K562 (cell line): ENCODE measurements around the gene SMURF1.

Experiments used
- BACH1 ChIP-seq: fragments of 200-800 bp; sonication (Bioruptor generic); IDR thresholded peaks from 2 replicates; pipeline ENCODE4 v1.6.1; 2016; ENCODE audit warnings: missing genetic modification characterization, missing compliant biosample characterization
- BMI1 ChIP-seq: fragments of 150-350 bp; IDR thresholded peaks from 2 replicates; pipeline ENCODE4 v1.6.1; 2014; ENCODE audit warnings: low read length
- CCAR2 ChIP-seq: fragments of 200-400 bp; formaldehyde crosslinking; IDR thresholded peaks from 2 replicates; pipeline ENCODE4 v1.6.1; 2017; ENCODE audit warnings: mild to moderate bottlenecking, low read depth, low read length
- CHD1 ChIP-seq: fragments of 200-600 bp; sonication (generic); IDR thresholded peaks from one replicate; pipeline ENCODE4 v1.6.1; 2012; ENCODE audit warnings: mild to moderate bottlenecking, moderate library complexity, low read length, inconsistent platforms
- CTCF ChIP-seq, 3 experiments: IDR thresholded peaks in 2 of 3; conservative IDR thresholded peaks in 1 of 3; 2 replicates each; pipeline ENCODE4 v1.5.1; 2011 to 2012; ENCODE audit warnings: low read length in 3 of 3, mild to moderate bottlenecking in 3 of 3, control low read depth in 2 of 3, improper control_type of control experiment in 1 of 3, inconsistent platforms in 1 of 3, low read depth in 1 of 3, mixed read lengths in 1 of 3, moderate library complexity in 1 of 3; ENCODE audit not compliant: insufficient read depth in 2 of 3
- ETS1 ChIP-seq: conservative IDR thresholded peaks from 2 replicates; pipeline ENCODE4 v1.6.1; 2011; ENCODE audit warnings: low read depth, mild to moderate bottlenecking, low read length; ENCODE audit not compliant: control insufficient read depth
- EZH2 ChIP-seq: IDR thresholded peaks from 2 replicates; pipeline ENCODE4 v1.6.1; 2012; ENCODE audit warnings: low read depth, mild to moderate bottlenecking, inconsistent platforms, low read length, borderline replicate concordance
- POLR2AphosphoS5 ChIP-seq: IDR thresholded peaks from 2 replicates; pipeline ENCODE4 v1.6.1; 2011; ENCODE audit warnings: mild to moderate bottlenecking, low read depth, low read length, moderate library complexity; ENCODE audit not compliant: control insufficient read depth, insufficient read depth
- SAFB ChIP-seq: fragments of 200-400 bp; formaldehyde crosslinking; IDR thresholded peaks from 2 replicates; pipeline ENCODE4 v1.6.1; 2017; ENCODE audit warnings: low read depth, low read length, borderline replicate concordance
- TAF1 ChIP-seq: IDR thresholded peaks from 2 replicates; pipeline ENCODE4 v1.6.1; 2011; ENCODE audit warnings: mild to moderate bottlenecking, low read length, moderate library complexity; ENCODE audit not compliant: insufficient read depth, control insufficient read depth, severe bottlenecking; ENCODE audit errors: extremely low read depth
- TCF7 ChIP-seq: sonication (generic); IDR thresholded peaks from 2 replicates; pipeline ENCODE4 v1.6.1; 2016; ENCODE audit warnings: antibody characterized with exemption, borderline replicate concordance
- TFE3 ChIP-seq: fragments of 450-650 bp; formaldehyde crosslinking; IDR thresholded peaks from 2 replicates; pipeline ENCODE4 v1.4.0; 2020; ENCODE audit warnings: mild to moderate bottlenecking, mixed read lengths
- YY1 ChIP-seq, 3 experiments: IDR thresholded peaks; 2 replicates each; pipeline ENCODE4 v1.6.1; 2011; ENCODE audit warnings: low read length in 2 of 3, mild to moderate bottlenecking in 2 of 3, moderate library complexity in 2 of 3, borderline replicate concordance in 1 of 3, control low read depth in 1 of 3, low read depth in 1 of 3; ENCODE audit not compliant: insufficient read depth in 3 of 3, insufficient replicate concordance in 2 of 3, control insufficient read depth in 1 of 3, insufficient read length in 1 of 3; ENCODE audit errors: extremely low read depth in 1 of 3
- ZBTB2 ChIP-seq: fragments of 450-650 bp; IDR thresholded peaks from 2 replicates; pipeline ENCODE4 v1.6.1; 2016; ENCODE audit warnings: antibody characterized with exemption

GRCh38 chr7:99050971-99051370, 92.9 kb downstream of the SMURF1 start:
- TF ChIP-seq TCF7: no peak
- TF ChIP-seq TFE3 (CRISPR knock-in tag): no peak
- TF ChIP-seq POLR2AphosphoS5: no peak
- no peak for TF ChIP-seq CHD1
- TF ChIP-seq SAFB: no peak
- no peak for TF ChIP-seq ETS1
- TF ChIP-seq CCAR2: no peak
- no peak for TF ChIP-seq BACH1 (tag)
- TF ChIP-seq TAF1: no peak
- no peak for TF ChIP-seq YY1 (IDR thresholded peaks at IDR 0.05; ENCODE audit: borderline replicate concordance in 1 of 3, control insufficient read depth in 1 of 3, extremely low read depth in 1 of 3, insufficient read depth in 3 of 3, insufficient read length in 1 of 3, insufficient replicate concordance in 2 of 3, low read depth in 1 of 3, low read length in 2 of 3)
- no peak for TF ChIP-seq CTCF (IDR thresholded peaks at IDR 0.05 in 2 of 3, conservative IDR thresholded peaks at IDR 0.05 in 1 of 3; ENCODE audit: insufficient read depth in 2 of 3, low read depth in 1 of 3, low read length in 3 of 3)
- TF ChIP-seq ZBTB2: no peak
- TF ChIP-seq EZH2: no peak
- TF ChIP-seq BMI1: no peak
